Fibroblast of skin of left biceps (primary cell): ENCODE results near the gene ERCC6L.
A peak's percentile ranks its signal among the peaks of the same experiment; 100 is the strongest.

Source experiments
- DNase-seq, 2 experiments: peaks; one replicate each; pipeline ENCODE4 v3.0.0-alpha.2; 2013; ENCODE audit warnings: low read depth in 2 of 2

Gene ERCC6L, protein sequence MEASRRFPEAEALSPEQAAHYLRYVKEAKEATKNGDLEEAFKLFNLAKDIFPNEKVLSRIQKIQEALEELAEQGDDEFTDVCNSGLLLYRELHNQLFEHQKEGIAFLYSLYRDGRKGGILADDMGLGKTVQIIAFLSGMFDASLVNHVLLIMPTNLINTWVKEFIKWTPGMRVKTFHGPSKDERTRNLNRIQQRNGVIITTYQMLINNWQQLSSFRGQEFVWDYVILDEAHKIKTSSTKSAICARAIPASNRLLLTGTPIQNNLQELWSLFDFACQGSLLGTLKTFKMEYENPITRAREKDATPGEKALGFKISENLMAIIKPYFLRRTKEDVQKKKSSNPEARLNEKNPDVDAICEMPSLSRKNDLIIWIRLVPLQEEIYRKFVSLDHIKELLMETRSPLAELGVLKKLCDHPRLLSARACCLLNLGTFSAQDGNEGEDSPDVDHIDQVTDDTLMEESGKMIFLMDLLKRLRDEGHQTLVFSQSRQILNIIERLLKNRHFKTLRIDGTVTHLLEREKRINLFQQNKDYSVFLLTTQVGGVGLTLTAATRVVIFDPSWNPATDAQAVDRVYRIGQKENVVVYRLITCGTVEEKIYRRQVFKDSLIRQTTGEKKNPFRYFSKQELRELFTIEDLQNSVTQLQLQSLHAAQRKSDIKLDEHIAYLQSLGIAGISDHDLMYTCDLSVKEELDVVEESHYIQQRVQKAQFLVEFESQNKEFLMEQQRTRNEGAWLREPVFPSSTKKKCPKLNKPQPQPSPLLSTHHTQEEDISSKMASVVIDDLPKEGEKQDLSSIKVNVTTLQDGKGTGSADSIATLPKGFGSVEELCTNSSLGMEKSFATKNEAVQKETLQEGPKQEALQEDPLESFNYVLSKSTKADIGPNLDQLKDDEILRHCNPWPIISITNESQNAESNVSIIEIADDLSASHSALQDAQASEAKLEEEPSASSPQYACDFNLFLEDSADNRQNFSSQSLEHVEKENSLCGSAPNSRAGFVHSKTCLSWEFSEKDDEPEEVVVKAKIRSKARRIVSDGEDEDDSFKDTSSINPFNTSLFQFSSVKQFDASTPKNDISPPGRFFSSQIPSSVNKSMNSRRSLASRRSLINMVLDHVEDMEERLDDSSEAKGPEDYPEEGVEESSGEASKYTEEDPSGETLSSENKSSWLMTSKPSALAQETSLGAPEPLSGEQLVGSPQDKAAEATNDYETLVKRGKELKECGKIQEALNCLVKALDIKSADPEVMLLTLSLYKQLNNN

DNA sequence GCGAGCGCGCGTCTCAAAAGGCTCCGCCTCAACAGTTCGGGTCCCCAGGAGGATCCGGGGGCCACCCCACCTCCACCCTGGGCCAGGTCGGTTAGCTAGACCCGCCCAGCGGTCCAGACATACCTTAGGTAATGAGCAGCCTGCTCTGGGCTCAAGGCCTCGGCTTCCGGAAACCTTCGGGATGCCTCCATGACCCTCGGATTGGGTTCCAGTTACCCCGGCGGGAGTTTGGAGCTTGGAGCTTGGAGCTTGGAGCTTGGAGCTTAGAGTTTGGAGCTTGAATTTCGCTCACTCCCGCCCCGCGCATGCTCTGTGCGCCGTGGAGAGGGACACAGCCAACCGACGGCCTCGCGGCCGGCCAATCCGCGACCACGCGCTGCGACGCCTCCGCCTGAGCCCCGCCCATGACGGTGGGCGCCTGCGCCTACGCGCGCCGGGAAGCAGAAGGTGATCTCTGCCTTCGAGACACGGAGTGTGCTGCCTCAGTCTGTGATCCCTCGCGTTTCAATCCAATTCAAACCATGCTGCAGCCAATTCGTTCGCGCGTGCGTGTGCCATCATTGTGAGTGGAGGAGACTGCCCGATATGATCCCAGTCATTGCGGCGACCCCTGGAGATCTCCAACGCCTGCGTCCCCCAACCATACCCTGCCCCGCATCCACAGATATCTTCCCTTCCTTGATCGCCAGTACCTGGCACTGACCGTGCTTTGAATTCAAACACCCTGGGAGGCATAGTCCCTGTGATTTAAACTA lies at the start of gene ERCC6L:
Gene ERCC6L, minus strand, starts transcription at position 307 of the 755 bp plus-strand sequence. Its CDS starts 116 bp downstream, at position 191.
- peak; percentile 50 to 53 for DNase-seq

DNA sequence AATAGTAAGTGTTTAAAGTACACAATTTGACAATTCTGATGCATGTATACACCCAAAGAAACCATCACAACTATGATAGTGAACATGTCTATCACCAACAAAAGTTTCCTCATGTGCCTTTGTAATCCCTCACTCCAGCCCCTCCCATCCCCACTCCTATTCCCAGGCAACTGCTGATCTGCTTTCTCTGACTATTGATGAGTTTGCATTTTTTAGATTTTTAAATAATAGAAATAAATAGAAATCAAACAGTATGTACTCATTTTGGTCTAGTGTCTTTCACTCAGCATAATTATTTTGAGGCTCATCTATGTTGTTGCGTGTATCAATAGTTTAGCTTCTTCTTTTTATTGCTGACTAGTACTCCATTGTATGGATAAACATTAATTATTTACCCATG lies 43.5 kb upstream of the ERCC6L start:
- DNase-seq = no peak

DNA sequence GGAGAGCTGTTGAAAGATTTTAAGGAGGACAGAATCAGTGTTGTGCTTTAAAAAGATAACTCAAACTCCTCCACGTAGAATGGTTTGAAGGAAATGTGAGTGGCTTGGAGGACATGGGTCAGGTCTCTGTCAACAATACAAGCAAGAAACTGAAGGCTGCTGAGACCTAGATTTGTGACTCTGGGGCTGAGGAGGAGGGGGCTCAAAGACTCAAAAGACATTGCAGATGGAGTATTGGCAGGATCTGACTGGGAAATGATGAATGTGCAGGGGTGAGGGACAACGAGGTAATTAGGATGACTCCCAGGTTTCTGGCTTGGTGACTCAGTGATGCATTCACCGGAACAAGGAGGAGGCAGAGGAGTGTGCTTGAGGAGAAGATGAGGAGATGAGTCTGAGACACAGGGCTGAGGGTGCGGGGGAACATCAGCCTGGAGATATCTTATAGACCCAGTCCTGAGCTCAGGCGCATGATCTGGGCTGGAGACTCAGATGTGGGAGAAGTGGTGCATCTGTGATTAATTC lies 41.6 kb upstream of the ERCC6L start:
- DNase-seq = no peak

DNA sequence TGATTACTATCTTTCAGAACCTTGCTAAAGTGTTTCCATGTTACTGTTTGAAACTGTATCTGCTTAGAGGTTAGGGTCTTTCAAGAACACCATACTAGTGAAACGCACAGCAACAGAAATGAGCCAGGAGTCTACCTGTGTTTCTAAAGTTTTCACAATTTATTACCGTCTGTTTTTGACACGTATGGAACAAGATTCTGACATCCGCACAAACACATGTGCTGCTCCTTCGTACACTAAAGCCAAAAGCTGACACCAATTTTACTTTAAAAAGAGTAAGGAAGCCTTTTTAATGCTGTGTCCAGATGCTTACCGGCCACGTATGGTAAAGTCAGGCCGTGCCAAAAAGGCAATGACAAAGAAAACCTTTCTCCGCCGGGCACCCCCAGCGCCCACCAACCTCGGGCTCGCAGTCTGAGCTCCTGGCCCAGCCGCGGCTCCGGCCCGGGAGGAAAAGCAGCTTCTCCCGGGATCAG lies 37.7 kb upstream of the ERCC6L start:
- no peak for DNase-seq

DNA sequence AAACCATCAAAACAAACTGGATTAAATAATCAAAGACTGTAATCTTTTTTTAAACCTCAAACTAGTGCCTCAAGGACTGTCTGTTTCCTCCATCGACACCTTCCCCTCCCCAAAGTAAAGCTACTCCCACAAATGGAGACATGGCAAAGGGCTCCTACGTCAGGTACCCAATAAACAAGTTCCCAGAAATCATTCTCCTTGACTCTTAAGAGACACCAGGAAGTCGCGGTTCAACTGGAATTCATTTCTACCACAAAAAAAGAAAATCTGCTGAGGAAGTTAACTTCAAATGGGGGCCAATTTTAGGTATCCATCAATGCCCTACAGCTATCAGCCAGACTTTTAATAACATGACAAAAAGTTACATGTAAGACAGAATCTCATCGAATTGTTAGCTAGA lies 35.7 kb upstream of the ERCC6L start:
- DNase-seq = no peak

DNA sequence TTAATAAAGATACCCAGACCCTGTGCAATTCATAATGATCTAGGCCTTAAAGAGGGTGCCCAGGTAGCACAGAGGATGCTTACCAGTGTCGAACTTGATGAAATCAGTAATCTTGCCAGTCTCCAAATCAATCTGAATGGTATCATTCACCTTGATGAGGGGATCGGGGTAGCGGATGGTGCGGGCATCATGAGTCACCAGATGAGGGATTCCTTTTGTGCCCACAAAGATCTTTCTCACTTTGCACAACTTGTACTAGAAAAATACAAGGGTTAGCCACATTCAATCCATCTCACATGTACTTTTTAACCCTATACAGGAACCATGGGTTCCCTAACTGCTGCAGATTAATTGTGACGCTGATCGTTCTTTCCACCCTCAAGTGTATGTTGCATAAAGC lies 34.9 kb upstream of the ERCC6L start:
- DNase-seq = no peak

DNA sequence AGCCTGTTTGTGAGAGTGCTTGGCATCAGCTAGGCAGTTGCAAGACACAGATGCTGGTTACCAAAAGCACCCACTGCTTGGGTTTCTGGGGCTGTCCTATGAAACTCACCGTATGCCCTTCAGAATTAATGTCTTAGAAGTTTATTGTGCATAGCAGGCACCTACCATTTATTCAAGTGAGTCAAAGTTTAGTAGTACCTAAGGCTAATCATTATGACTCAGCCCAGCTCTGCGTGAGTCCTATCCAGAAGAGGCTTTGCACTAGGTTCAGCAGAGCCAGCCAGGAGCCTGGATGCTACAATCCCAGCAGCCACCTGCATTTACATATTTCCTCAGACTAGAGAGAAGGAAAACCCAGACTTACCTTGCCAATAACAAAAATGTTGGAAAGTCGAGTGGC lies 34.0 kb upstream of the ERCC6L start:
- DNase-seq = no peak

DNA sequence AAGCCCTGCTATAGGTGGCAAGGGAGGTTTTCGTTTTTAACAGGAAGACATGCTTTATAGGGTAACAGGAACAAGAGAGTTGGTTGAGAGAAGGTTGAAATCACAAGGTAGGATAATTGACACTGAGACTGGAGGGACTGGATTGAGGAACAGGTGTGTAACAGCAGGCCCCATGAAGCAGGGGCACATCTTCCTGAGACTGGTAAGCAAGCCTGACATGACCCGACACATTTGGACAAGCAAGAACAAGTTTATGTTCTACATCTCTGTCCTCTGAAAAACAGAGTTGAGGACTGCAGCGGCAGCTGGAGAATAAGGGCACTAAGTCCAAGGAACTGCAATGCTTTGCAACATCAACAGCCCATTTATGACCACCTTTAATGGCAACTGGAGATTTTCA lies 33.0 kb upstream of the ERCC6L start:
- DNase-seq = no peak

DNA sequence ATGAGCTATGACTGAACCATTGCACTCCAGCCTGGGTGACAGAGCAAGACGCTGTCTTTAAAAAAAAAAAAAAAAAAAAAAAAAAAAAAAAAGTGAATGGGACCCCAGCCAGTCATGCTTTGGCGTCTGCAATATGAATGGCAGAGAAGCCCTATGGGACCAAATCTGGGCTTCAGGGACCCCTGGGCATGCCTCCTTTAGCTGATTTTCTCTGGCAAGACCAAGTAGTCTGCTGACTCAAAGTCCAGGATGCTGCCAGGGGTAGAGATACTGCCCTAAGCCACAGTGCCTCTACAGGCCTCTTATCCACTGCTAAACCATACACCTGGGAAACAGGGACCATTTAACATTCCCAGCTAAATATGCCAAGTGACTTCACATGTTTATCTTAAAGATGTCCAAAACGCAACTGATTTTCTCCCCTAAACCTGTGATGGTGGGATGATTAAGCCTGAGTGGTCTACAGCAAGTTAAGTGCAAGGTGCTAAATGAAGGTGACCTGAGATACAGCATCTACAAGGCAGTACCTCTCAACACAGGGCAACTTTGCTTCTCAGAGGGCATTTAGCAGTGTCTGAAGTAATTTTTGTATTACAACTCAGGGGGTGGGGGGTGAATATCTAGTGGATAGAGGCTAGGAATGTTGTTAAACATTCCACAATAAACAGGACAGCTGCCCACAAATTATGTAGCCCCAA lies 32.4 kb upstream of the ERCC6L start:
- DNase-seq = no peak

DNA sequence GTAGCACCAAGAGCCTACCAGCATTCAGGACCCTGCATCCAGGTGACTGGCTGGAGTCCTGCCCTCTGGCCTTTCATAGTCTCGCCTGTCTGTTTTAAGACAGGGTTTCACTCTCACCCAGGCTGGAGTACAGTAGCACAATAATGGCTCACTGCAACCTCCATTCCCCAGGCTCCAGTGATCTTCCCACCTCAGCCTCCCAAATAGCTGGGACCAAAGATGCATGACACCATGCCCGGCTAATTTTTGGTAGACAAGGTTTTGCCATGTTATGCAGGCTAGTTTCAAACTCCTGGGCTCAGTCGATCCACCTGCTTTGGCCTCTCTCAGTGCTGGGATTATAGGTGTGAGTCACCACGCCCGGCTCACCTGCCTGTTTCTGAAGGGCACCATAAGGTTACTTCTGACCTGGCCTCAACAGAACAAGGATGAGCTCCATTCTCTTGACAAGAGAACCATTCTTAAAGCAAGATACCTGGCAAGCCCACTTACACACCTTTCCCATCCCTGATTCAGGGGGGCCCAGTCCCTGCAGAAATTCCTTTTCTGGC lies 31.6 kb upstream of the ERCC6L start:
- no peak for DNase-seq

DNA sequence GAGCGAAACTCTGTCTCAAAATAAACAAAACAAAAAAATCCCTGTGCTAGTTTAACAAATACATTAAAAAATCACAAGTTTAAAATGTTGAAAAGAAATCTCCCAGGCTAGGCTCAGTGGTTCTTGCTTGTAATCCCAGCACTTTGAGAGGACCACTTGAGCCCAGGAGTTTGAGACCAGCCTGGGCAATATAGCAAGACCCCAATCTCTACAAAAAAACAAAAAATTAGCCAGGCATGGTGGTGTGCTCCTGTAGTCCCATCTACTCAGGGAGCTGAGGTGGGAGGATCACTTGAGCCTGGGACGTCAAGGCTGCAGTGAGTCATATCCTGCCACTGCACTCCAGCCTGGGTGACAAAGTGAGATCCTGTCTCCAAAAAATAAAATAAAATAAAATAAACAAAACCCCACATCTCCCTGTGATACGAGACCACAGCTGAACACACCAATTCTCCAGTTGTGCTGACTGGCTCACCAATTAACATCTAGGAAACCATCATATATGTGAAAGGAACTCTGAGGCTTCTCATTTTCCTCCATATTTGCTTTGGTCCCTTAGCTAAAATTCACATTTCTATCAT lies 30.9 kb upstream of the ERCC6L start:
- no peak for DNase-seq

DNA sequence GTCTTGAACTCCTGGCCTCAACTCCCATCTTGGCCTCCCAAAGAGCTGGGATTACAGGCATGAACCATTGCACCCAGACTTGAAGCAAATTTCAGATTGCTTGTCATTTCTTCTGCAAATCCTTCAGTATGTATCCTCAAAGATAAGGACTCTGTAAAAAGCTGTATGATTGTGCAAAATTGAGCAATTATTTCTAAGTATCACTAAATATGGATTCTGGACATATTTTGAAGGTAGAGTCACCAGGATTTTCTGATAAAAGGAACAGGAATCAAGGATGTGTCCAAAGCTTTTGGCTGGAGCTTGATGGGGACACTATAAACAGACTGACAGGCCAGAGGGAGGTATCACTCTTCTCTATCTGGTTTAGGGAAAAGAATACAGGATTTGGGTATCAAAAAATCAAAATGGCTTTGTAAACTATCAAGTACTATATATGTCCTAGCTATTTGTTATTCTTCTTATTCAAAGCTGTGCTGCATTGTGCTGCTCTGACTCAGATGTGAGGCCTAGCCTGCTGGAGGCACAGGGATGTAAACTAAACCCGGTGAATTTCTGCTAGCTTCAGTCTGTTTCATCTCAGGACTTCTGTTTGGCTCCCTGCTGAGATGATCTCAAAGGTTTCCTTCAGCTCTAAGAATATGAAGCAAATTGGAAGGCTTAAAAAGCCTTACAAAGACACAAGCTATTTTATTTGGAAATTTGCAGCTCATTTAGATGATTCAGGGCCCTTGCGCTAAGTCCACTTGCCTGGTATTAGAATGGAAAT lies 30.0 kb upstream of the ERCC6L start:
- no peak for DNase-seq

DNA sequence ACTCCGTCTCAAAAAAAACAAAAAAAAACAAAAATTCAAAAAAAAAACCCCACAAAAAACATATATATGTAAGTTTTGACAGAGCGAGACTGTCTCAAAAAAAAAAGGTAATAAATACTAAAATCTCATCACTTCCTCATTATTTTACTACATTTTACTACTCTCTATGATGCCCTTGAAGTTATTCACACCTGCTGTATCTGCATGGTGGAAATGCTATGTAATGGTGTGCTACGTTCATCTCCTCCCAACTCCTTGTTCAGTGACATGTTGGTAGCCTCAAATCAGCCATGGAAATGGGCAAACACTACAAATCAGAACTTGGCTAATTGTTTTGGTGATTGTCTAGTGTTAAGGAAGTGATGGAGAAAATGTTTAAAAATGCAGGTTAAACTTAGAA lies 26.4 kb upstream of the ERCC6L start:
- no peak for DNase-seq

DNA sequence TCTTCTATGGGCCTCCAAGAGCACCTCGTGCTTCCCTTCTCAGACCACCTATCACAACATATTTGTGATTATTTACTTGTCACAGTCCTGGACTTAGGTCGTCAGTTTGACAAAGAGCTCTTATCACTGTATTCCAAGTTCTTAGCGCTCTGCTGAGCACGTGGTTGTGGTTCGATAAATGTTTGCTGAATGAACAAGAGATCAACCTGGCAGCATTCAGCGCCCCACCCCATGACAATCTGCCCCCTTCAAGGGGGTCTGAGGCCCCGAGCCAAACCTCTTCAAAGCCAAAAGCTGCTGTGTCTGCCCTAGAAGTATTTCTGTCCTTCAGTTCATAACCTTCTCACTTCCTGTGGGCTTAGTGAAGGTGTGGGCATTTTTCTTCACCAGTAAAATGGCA lies 23.2 kb upstream of the ERCC6L start:
- DNase-seq = no peak

DNA sequence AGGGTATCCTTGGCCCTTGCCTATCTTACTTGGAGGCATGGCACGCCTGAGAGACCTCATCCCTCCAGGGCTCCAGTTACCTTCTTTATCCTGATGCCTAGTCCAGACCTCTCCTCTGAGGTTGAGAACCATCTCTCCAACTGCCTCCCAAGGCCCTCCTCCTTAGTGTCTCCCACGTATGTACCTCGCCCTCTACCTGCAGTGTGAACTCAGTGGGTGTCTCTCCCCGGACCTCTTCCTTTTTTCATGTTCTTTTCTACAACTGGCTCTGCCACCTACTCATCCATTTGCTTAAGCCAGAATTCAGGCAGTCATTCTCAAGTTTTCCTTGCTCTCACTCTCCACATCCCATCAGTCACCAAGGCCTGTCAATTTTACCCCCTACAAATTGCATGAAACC lies 21.6 kb upstream of the ERCC6L start:
- no peak for DNase-seq

DNA sequence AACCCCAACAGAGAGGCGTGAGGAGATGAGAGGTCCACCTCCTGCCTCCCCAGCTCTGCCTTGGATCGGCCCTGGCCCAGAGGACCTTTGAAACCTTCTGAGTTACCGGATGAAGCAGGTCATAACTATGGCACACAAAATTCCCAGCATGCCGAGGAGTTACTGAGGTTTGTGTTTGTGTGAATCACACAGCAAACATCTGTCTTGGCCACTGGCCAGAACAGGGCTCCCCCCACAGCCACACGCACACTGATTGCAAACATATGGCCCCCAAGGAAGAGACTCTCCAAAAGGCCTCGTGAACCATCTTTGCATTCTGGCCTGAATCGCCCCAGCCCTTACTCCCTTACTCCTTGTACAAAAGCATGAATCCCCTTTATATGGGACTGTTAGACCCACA lies 19.3 kb upstream of the ERCC6L start:
- peak; percentile 59 to 68 for DNase-seq

DNA sequence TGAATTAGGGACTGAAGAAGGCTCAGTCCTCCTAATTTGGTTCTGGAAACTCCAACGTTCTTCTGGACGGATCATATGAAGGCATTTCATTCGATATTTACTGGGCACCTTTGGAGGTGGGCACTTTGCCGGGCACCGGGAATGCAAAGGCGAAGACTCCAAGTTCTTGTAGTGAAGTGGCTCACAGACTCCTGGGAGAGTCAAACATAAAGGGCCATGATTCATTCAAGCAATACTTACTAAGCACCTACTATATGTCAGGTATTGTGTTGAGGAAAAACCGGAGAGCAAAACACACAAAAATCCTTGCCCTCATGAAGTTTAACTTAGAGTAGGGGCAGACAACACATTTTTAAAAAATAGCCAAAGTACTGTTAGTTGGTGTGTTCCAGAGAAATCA lies 17.0 kb upstream of the ERCC6L start:
- DNase-seq = no peak

DNA sequence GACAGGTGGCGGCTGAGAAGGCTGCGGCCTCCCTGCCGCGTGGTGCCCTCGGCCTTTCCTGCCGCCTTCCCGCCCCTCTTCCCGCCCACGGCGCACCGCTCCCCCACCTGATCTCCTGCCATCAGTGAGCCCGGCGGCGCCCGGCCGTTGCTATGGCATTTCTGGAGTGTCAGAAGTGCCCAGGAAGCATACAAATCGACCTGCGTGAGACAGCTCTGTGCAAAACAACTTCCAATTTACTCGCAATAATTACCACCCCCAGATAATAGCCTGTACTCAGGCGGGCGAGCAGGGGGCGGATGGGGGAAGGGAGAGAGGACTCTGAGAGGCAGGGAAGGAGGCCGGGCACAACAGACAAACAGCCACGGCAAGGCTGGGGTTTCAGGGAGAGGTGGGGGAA lies 16.6 kb upstream of the ERCC6L start:
- no peak for DNase-seq

DNA sequence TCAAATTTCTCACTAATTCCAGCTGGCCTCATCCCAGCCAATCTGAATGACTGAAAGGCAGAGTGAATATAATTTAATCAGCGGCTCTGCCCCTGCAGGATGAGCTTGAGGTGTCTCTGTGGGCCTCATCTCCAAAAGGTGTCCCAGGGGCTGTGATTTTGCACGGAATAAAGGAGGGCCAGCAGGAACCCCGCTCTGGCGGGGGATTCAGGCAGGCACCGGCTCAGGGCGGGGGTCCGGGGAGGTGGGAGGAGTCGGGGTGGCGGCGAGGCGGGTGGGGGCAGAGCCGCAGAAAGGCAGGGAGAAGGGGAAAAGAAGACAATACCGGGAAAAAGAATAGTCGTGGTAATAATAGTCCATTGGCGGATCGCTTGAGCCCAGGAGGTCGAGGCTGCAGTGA lies 16.0 kb upstream of the ERCC6L start:
- DNase-seq = no peak
